ENCODE results near the gene ALDH3B1.

Gene ALDH3B1

DNA sequence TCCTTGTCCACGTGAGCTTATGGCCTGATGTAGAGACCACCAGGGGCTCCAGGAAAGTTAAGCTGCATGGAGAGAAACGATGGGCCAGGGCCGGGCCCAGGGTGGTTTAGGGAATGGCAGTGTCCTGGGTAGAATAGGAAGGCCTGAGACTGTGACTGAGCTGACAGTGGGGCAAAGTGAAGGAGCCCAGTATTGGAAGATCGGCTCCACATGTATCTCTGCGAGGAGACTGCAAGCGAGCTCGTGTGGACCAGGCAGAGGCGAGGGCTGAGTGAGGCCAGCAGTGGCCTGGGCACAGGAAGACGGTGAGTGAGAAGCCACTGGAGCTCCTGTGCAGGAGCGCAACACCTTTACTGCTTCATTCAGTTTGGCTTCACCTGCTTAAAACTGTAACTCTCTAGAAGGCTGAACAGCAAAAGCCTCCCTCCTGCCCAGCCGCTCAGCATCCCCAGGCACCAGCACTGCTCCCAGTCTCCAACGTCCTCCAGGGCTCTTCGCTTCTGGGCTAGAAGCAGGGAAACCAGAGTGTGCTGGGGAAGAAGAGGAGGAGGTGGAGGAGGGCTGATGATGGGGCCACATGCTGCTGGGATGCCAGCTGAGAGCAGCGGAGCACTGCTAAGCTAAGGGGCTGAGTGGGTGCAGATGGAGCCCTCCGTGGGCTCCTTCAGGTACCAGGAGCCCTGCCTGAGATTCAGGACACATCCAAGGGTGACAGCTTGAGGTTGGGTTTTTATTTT is 42.2 kb downstream of the ALDH3B1 start:
- H3K27ac ChIP-seq, result peak overlapping the region; percentile 5
- TF ChIP-seq, protein P1, sequence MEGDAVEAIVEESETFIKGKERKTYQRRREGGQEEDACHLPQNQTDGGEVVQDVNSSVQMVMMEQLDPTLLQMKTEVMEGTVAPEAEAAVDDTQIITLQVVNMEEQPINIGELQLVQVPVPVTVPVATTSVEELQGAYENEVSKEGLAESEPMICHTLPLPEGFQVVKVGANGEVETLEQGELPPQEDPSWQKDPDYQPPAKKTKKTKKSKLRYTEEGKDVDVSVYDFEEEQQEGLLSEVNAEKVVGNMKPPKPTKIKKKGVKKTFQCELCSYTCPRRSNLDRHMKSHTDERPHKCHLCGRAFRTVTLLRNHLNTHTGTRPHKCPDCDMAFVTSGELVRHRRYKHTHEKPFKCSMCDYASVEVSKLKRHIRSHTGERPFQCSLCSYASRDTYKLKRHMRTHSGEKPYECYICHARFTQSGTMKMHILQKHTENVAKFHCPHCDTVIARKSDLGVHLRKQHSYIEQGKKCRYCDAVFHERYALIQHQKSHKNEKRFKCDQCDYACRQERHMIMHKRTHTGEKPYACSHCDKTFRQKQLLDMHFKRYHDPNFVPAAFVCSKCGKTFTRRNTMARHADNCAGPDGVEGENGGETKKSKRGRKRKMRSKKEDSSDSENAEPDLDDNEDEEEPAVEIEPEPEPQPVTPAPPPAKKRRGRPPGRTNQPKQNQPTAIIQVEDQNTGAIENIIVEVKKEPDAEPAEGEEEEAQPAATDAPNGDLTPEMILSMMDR (conservative IDR thresholded peaks at IDR 0.05), result no peak

DNA sequence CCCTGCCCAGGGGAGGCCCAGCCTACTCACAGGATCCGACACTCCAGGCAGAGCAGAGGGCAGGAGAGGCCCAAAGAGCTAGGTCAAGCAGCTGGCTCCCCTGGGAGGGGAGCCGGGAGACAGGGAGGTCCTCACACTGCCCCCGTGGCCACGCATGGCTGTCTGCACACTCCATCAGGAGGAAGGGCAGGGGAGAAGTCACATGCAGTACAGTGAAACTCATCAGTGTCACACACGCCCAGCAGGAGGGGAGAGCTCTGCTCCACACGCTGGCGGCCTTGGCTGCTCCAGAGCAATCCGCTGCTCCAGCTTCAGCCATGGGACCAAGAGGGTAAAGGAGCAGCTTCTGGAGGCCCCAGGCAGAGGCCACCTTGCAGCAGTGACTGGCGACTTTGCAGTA is 43.0 kb downstream of the ALDH3B1 start:
- H3K27ac ChIP-seq, result no peak overlapping the region
- TF ChIP-seq, protein P1 (conservative IDR thresholded peaks at IDR 0.05), result no peak

DNA sequence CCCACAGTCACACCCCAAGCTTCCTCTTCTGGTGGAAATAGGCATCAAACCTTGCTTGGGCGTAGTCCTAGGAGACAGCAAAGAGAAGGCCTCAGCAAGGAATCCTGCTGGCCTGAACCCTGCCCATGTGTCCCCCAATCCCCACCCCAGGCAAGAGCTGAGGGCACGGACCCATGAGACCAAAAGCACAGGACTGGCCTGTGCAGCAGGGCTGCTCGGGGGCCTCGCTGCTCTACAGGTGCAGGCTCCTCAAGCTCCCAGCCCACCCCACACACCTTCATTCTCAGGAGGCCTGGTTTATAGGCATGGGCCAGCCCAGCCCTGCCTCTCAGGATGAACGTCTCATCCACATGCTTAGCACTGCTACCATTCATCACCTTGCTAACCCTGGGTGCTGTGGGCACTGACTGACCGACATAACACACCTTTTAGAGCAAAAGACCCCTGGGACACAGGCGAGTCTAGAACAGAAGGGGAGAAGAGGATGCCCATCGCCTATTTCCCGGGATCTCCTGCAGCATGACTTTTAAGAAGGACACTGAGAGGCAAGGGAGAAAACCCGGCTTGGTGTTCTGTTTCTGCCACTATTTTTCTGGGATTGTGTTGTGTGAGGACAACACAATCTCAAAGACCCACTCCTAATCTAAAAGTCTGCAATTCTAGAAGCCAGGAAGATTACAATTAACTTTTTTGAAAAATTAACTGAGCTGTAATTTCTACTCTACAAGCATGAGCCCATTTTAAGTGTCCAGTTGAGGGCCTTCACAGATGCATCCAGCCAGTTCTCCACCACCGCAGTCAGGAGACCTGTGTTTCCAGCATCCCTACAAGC is 44.1 kb downstream of the ALDH3B1 start:
- TF ChIP-seq, protein P1 (conservative IDR thresholded peaks at IDR 0.05), result no peak
- H3K27ac ChIP-seq, result 0 out of 2 replicates have a peak overlapping the region, but pooled peaks have one; percentile 1

DNA sequence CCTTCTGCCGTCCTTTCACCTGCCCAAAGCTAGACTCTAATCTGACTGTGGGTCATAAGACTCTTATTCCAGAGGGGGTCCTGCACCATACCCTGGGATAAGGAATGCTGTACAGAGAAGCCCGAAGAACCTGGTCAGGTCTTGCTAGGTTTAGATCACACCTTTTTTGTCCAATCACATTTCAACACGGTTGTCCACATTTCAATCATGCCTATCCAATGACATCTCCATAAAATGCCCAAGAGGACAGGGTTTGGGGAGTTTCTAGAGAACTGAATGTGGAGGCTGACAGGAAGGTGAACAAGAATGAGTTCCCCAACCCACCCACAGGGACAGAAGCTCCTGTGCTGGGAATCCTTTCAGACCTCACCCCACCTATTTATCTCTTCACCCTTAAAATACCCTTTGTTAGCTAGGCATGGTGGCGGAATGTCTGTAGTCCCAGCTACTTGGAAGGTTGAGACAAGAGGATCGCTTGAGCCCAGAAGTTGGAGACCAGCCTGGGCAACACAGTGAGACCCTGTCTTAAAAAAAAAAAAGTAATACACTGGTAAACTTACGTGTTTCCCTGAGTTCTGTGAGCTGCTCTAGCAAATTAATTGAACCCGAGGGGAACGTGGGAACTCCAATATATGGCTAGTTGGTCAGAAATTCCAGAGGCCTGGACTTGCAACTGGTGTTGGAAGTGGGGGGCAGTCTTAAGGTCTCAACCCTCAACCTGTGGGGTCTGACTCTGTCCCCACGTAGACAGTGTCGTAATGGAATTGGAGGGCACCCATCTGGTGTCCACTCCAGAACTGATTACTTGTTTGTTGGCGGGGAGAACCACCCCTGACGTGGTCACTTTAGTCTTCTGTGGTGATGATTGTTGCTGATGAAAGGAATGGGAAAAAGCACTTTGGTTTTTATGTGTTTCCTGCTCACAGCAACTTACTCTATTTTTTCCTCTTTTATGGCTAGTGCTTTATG is 46.5 kb downstream of the ALDH3B1 start:
- TF ChIP-seq, protein P1 (conservative IDR thresholded peaks at IDR 0.05), result no peak

DNA sequence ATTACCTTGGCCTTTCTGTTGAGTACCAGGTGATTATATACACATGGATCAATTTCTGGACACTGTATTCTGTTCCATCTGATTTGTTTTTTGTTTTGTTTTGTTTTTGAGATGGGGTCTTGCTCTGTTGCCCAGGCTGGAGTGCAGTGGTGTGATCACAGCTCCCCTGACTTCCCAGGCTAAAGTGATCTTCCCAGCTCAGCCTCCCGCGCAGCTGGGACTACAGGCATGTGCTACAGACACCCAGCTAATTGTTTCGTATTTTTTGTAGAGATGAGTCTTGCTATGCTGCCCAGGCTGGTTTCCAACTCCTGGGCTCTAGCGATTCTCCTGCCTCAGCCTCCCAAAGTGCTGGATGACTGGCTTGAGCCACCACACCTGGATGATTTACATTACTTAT is 47.7 kb downstream of the ALDH3B1 start:
- no peak overlapping the region for H3K27ac ChIP-seq
- TF ChIP-seq, protein P1 (conservative IDR thresholded peaks at IDR 0.05), result no peak

More for the DNA sequence above, 46.5 kb downstream of the ALDH3B1 start:
- H3K27ac ChIP-seq, result no peak overlapping the region

DNA sequence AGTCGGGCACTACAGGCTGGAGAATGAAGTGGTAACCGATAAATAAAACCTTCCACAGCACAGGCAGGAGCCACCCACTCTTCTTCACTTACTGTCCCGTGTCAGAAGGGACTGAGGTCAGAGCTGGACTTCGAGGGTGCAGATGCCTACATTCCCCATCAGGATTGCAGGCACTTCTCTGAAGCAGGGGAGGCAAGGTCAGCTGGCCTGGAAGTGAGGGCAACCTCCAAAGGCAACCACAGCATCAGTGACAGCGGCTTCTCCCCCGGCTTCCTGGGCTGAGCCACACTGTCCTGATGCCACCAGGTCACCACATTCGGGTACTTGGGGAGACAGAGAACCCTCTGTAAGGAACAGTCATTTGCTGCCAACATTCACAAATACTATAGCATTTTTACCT is 51.4 kb downstream of the ALDH3B1 start:
- TF ChIP-seq, protein P1 (conservative IDR thresholded peaks at IDR 0.05), result no peak
- H3K27ac ChIP-seq, result no peak overlapping the region
